Ovary (tissue), 3 donors: Measurements from ENCODE around the gene CASP7.

ENCODE experiments used
- CTCF ChIP-seq, 3 donors: fragments of 450-650 bp in 2 of 3; fragments of 200-600 bp in 1 of 3; IDR thresholded peaks; one replicate each; pipeline versions ENCODE4 v1.5.1 to v1.8.0; 2016 to 2022; ENCODE audit warnings: antibody characterized with exemption in 3 of 3, mild to moderate bottlenecking in 1 of 3
- EP300 ChIP-seq: sonication (generic); formaldehyde crosslinking; IDR thresholded peaks from one replicate; pipeline ENCODE4 v1.6.1; 2017; ENCODE audit warnings: antibody characterized with exemption
- donor health status: DM: no; HTN: no; CAD: no.

- TF ChIP-seq CTCF (IDR thresholded peaks at IDR 0.05) (no peak), EP300 (no peak)
Observed at GRCh38 chr10:113713640-113713982, 33.9 kb downstream of the CASP7 start.
